NCI-H2227 treated with DMSO at 0.1 percent for 48 hours (cell line): Measurements from ENCODE around the gene EMC1.
"Not testable (repeated sequence)": the region's sequence is repeated elsewhere in the genome, so short reads cannot be mapped to it uniquely, and the experiment has no call there.

Source experiments
- DNase-seq: peaks from one replicate; lab custom pipeline; 2025; lab: John Stamatoyannopoulos, UW

Gene EMC1

DNA sequence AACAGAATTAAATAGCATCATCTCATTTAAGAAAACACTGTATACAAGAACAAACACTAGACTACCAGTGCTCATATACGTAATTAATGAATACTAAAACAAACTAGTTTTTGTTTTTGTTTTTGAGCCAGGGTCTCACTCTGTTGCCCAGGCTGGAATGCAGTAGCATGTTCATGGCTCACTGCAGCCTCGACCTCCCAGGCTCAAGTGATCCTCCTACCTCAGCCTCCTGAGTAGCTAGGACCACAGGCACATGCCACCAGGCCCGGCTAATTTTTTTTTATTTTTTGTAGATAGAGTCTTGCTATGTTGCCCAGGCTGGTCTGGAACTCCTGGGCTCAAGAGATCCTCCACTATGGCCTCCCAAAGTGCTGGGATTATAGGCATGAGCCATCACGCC is 34.7 kb downstream of the EMC1 start:
- not testable (repeated sequence) for DNase-seq

- no peak for DNase-seq
These were observed 37.7 kb downstream of the EMC1 start for GRCh38 chr1:19213580-19213979.

- DNase-seq: no peak
These were observed 39.2 kb downstream of the EMC1 start for GRCh38 chr1:19212167-19212566.

DNA sequence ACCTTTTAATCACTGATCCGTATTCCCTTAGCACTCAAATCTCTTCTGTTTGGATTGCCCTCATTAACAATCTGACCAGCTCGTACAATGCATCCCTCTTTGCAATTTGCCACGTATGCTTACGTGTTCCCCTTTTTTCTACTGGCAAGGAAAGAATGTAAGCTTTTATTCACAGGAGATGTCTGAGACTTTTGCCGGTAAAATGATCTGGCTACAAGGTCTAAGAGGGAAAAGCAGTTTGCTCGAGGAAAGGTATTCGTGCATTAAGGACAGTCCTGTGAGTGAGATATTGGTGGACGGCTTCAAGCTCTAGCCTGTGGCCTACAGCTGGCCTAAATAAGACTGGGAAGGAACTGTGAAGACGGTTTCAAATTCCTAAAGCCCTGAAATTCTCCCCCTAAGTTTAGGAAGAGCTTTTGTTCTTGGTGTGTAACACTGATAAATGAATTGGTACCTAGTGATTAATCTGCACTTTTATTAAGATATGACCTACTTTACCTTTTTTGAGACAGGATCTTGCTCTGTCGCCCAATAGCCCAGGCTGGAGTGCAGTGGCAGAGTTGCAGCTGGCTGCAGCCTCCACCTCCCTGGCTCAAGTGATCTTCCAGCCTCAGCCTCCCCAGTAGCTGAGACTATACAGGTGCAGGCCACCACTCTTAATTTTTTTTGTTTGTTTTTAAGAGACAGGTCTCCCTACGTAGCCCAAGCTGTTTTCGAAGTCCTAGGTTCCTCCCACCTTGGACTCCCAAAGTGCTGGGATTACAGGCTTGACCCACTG is 40.4 kb downstream of the EMC1 start:
- DNase-seq: no peak

- DNase-seq: peak; percentile 95
These were observed 41.1 kb downstream of the EMC1 start, which contains the start of gene UBR4 for GRCh38 chr1:19209990-19210771. UBR4 (minus strand) TSS chr1:19210266; CDS start chr1:19210248, 18 bp downstream.

DNA sequence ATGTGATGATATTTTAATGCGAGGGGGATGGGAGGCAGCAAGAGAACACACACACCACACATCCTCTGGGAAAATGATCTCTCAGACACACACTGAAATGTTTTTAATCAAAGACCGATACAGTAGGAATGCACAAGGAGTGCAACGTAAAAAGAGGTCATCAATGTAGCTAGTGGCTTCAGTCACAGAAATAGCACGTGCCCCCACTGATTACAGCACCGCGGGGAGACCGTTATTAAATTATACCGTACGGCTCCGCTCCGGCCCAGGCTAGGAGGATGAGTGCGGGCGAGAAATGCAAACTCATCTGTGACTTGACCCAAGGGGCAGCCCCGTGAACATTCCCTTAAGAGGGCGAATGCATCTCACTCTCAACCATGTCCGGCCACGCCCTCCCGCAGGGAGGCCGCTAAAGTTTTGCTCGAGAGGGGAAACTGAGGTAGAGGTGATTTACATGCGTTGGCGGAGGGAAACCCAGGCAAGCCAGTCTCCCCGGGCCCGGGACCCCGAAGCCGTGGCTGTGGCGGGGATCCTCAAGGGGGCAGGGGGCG is 41.8 kb downstream of the EMC1 start:
- no peak for DNase-seq

GRCh38 chr1:19208710-19209438 is 42.5 kb downstream of the EMC1 start:
- DNase-seq: peak; percentile 16

GRCh38 chr1:19206947-19207346 is 44.4 kb downstream of the EMC1 start:
- no peak for DNase-seq

DNA sequence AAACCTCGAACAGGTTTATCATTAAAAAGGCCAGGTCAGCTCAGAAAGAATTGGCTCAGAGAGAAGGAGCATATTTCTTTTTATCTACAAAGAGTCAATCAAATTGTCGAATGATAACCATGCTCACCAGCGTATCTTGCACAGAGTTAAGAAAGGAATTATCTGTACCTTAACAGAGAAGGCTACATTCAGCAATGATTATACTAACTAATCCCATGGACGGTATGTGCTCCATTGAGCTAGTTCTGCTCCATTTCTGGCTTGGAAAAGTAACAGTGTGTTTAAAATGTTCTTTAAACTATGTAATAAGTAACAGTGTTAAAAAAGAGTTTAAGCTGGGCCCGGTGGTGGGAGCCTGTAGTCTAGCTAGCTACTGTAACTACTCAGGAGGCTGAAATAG is 45.5 kb downstream of the EMC1 start:
- no peak for DNase-seq

DNA sequence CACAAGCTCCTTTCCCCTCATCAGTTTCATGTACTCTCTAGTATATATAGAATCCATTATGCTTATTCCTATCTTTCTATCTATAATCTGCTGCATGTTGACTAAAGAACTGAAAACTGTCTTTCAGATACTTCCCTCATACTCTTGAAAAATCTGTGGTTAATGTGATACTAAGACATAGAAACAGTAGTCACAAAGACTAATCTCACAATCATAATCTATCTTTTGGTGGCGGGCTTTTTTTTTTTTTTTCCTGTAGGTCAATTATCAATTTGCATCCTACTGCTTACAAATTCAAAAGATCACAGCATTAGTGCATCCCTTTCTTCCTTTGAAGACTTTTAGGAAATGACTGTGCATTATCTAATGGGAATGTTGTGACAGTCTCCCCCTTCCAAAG is 45.9 kb downstream of the EMC1 start:
- no peak for DNase-seq

- DNase-seq: no peak
These were observed 46.7 kb downstream of the EMC1 start for GRCh38 chr1:19204446-19205266.

DNA sequence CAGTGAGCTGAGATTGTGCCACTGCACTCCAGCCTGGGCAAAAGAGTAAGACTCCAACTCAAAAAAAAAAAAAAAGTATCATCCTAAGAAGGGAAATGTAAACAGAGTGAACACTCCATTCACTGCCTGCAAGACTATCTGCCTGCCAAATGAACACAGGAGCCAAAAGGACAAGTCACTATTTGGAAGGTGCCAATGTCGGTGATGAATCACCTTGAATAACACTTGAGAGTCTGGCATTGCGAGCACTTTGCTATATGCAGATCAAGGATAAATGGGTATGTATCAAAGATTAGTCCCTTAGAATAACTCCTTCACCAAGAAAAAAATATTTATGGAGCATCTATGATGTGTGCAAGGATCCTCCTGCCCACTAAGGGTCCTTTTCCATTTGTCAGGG is 47.9 kb downstream of the EMC1 start:
- DNase-seq: no peak

GRCh38 chr1:19202396-19202795 is 48.9 kb downstream of the EMC1 start:
- DNase-seq: no peak

DNA sequence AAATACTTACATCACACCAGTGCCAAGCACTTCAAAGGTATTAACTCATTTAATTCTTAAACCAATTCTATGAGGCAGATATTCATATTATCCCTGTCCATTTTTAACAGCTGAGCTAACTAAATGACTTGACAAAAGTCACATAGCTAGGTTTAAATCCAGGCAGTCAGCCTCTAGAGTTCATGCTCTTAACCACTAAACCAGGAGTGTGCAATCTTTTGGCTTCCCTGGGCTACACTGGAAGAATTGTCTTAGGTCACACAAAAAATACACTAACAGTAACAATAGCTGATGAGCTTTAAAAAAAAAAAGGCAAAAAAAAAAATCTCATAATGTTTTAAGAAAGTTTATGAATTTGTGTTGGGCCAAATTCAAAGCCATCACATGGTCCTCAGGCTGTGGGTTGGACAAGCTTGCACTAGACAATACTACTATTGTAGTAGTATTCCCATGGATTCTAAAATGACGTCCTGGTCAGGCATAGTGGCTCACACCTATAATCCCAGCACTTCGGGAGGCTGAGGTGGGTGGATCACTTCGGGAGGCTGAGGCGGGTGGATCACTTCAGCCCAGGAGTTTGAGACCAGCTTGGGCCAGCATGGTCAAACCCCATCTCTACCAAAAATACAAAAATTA is 51.2 kb downstream of the EMC1 start:
- no peak for DNase-seq

GRCh38 chr1:19199329-19199968 is 51.9 kb downstream of the EMC1 start:
- DNase-seq: no peak

GRCh38 chr1:19198820-19199219 is 52.5 kb downstream of the EMC1 start:
- no peak for DNase-seq

- DNase-seq: no peak
These were observed 53.5 kb downstream of the EMC1 start for GRCh38 chr1:19197845-19198244.

GRCh38 chr1:19196331-19196730 is 55.0 kb downstream of the EMC1 start:
- no peak for DNase-seq

DNA sequence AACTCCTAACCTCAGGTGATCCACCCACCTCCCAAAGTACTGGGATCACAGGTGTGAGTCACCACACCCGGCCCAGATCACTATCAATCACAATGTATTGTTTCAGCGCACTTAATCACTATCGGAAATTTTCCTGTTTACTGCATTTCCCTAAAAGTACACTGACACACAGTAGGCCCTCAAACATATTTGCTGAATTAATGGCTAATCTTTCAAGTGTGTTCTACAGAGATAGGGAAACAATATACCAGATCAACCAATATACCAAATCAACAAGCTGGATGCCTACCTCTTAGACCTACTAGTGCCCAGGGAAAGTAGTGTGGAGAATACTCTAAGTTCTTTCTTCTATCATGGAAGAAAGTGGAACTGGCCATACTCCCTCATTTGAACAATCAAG is 58.3 kb downstream of the EMC1 start:
- DNase-seq: no peak

- no peak for DNase-seq
These were observed 59.5 kb downstream of the EMC1 start for GRCh38 chr1:19191811-19192210.
